Fibroblast of peridontal ligament (primary cell): Measurements from ENCODE around the gene UMAD1.
A peak's percentile ranks its signal among the peaks of the same experiment; 100 is the strongest.

ENCODE experiments used
- DNase-seq: peaks from one replicate; pipeline ENCODE4 v3.0.0-alpha.2; 2010; ENCODE audit errors: extremely low read depth

UMAD1 gene

DNA sequence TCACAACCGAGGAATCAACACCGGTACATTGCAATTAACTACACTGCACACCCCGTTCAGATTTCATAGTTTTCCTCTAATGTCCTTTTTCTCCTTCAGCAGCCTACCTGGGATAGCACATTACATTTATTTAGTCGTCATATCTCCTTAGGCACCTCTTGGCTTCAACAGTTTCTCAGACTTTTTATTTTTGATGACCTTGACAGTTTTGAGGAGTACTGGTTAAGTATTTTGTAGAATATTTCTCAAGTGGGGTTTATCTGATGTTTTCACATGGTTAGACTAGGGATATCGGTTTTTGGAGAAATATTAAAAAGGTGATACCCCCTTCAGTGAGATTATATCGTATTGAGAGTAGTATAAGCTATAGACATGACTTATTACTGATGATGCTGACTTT, 241.0 kb downstream of the UMAD1 start:
- DNase-seq, result no peak

DNA sequence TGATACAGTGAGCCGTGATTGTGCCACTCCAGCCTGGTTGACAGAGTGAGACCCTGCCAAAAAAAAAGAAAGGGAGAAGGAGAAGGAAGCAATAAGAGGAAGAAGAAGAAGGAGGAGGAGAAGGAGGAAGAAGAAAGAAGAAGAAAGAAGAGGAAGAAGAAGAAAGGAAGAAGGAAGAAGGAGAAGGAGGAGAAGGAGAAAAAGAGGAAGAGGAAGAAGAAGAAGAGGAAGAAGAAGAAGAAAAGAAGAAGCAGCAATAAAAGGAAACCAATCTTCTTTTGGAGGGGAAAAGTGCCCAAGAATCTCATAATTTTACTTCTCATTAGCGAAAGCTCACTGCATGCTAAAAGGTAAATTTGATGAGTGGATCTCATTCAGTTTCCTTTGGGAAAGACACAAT, 242.3 kb downstream of the UMAD1 start:
- no peak for DNase-seq

DNA sequence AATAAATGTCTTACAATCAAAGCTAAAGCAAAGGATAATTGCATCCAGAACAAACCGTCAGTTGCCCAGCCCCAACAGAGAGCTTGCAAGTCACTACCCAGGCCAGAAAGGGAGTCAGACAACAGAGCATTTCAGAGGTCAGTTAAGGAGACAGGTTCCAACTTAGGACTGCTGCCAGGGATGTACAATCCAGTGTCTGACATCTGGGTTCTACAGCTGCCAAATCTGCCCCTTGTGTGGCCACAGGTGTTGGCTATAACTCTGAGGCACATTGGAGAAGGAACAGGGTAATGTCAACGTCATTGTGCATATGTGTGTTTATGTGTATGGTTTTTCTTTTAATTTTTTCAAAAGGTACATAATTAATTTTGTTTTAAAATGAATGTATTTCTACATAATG, 242.8 kb downstream of the UMAD1 start:
- DNase-seq, result no peak

DNA sequence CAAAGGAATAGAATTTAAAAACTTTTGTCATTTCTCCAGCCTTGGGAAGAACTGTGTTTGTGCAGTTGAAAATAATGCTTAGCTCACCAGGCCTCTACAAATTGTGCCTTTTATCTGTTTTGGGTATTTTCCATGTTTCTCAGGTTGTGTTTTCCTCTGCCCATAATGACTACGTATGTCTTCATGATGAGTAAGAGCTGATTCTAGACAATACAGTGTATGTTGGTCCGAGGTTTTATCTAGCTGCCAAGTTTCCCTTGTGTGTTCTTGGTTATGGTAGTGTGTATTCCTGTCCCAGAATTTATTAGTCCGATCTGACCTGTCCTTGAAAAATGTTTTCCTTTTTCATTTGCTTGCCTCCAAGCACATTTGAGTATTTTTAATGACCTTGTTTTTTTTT, 244.3 kb downstream of the UMAD1 start:
- DNase-seq, result no peak

DNA sequence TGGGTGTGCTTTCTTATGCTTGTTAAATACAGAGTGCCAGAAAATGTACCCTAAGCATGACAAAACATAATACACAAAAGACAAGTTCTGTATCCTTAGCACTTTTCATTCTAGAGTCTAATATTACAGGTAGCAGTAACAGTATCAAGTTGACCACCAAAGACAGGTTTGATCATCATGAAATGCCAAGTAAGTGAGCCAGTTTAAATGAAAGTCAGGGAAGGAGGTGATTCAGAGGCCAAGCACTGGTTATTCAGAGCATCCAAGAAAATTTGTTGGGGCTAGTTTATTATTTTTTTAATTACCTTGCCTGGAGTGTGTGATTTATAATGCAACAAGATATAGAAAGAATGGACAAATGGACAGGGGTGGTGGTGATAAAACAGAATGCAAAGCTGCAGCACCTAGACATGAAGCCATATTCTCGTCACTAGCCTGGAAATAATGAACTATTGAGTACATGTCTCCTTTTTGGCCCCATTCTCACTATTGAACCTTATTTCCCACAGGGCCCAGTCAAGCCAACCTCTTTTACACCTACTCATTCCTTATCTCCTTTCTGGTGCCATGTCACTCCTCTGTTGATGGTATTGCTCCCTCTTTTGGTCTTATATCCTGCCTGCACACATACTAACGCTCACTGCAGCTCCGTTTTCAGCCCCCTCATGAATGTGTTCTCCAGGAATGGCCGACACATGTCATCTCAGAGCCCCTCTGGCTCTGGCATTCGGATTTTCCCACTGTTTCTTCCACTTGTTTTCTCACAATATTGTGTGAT, 249.4 kb downstream of the UMAD1 start:
- no peak for DNase-seq

DNA sequence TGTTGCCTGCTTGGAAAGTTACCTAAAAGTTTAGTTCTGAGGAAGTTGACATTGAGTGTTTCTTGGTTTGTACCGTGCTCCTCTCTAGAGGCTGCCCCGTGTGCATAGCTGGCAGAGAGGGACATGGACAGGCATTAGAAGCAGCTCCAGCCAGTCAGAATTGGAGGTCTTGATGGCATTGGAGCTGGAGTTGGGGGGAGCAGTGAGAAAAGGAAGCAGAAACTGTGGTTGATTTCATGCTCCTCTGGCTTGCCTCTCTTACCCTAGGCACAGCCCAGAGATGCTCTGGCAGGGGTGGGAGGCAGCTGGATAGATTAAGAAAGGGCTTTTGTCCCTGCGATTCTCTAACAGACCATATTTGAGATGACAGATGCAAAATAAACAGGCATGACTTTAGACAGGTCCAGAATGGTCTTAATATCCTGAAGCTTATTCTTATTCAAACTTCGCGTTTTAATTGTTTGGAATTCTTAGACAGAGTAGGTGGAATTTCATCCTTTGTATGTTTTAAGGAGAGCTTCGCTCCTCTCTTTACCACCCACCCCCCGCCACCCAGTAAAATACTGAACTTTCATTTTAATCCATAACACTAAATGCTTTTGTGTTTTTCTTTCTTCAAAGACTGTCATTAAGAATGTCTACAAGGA, 254.6 kb downstream of the UMAD1 start:
- DNase-seq, result no peak

DNA sequence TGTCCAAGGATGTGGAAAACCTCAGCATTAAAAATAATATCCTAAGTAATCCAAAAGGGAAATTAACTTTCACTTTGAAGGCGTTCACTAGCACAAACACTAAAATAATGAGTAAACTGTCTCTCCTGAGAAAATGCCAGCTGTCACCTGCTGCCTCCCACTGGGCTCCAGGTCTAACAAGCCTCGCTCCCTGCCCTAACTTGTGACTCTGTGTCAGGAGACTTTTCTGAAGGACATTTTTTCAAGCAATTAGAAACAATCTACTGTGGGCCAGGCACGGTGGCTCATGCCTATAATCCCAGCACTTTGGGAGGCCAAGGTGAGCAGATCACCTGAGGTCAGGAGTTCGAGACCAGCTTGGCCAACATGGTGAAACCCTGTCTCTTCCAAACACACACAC, 255.2 kb downstream of the UMAD1 start:
- no peak for DNase-seq

DNA sequence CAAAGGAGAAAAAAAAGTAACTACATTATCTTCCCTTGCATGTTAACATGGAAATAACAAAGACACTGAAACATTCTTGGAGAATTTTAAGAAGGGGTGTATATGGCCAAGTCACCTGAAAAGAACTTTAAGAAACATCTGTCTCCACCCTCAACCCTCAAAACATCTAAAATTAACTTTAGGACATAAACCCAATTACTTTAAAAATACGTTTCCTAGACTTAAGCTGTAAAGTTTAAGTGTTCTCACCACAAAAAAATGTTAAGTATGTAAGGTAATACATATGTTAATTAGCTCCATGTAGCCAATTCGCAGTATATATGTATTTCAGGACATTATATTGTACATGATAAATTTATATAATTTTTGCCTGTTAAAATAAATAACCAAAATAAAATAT, 257.0 kb downstream of the UMAD1 start:
- DNase-seq, result no peak

DNA sequence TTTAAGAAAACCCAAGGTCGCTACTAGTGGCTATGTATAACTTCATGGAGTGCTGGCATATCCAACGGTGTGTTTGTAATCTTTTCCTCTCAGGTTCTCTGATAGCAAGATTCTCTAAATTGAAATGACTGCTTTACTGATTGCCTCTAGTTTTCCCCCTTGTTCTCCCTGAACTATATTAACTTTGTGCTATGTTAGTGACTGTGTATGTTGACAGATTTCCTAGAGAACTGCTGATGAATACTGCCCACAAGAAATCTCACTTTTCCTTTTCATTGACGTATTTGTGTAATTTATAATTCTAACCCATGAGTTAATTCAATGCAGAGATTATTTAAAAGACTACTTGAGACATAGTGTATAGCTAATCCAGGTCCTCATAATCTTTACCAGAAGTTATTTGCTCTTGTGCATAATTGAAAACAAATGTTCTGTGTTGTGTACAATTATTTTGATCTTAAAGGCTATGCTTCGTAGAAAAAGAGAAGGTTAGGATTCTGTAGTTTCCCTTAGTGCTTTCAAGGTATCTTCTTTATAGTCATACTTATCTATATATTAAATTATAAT, 257.5 kb downstream of the UMAD1 start:
- peak; percentile 36 for DNase-seq

DNA sequence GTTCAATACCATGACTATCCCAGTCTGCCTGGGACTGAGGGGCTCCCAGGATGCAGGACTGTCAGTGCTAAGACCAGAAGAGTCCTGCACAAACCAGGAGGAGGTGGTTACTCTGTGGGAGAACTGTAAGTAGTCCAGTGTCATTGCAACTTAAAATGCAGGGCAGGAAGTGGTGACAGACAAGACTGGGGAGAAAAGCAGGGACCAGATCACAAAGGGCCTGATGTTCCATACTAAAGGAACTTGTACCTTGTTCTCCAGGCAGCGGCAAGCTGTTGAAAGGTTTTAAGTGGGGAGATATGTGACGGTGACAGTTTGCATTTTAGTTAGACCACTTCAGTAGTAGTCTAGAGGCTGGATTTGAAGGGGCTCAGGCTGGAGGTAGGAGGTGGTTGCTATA, 262.3 kb downstream of the UMAD1 start:
- DNase-seq, result no peak

DNA sequence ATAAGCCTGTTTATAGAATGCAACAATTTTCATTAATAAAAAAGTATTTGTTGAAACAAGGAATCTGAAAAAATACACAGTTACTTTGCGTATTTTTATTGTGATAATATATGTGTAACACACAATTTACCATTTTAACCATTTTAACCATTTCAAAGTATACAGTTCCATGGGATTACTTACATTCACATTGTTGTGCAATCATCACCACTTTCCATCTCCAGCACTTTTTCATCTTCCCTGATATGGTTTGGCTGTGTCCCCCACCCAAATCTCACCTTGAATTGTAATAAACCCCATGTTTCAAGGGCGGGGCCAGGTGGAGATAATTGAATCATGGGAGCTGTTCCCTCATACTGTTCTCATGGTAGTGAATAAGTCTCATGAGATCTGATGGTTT, 266.8 kb downstream of the UMAD1 start:
- no peak for DNase-seq

DNA sequence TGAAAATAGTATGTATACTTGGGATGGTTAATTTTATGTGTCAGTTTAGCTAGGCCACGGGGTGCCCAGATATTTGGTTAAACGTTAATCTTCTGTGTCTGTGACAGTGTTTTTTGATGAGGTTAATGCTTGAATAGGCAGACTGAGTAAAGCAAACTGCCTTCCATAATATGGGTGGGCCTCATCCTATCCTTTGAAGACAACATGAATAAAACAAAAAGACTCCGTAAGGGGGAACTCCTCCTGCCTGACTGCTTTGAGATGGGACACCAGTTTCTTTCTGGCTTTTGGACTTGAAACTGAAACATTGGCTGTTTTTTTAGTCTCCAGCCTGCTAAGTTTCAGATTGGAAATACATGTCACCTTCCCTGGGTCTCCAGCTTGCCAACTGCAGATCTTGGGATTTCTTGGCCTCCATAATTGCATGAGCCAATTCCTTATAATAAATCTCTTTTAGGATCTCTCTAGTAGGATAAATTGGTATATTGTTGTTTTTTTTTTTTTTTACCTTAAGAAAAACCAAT, 268.1 kb downstream of the UMAD1 start:
- no peak for DNase-seq

DNA sequence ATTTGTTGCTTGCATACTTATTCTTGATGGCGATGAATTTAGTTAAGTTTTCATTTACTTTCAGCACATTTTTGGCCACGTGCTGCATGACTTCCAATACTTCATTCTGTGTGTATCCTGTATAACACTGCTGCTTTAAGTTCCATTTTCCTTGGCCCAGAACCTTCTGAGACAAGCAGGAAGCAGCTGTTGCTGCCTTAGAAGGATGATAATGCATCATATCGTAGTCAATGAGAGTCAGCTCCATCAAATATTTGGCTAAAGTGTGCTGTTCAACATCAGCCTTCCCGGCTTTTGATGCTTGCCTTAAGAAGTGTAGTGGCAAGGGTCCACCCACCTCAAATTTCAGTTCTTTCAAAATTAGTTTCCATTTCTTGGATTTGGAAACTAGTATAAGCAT, 268.8 kb downstream of the UMAD1 start:
- DNase-seq, result peak; percentile 20

DNA sequence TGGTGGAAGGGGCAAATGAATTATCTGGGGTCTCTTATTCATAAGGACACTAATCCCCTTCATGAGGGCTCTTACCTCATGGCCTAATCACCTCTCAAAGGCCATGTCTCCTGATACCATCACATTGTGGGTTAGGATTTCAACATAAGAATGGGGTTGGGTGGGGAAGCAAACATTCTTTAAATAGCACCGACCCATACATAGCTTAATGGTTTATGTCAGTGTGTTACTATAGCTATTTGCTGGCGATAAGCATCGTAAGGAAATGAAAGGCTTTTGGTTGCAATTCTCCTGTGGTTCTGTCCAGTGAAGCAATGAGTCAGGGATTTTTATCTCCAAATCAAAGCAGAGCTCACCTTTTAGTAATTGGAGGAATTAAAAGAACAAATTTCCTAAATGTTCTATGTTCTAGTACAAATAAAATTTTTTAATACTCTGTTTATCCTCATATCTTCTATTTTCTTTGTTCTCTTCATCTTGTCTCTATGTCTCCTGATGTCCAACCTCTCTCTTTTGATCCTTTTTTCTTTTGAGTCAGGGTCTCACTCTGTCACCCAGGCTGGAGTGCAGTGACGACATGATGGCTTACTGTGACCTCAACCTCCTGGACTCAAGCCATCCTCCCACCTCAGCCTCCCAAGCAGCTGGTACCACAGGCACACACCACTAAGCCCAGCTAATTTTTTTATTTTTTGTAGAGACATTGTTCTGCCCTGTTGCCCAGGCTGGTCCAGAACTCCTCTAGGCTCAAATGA, 271.0 kb downstream of the UMAD1 start:
- peak; percentile 55 for DNase-seq

DNA sequence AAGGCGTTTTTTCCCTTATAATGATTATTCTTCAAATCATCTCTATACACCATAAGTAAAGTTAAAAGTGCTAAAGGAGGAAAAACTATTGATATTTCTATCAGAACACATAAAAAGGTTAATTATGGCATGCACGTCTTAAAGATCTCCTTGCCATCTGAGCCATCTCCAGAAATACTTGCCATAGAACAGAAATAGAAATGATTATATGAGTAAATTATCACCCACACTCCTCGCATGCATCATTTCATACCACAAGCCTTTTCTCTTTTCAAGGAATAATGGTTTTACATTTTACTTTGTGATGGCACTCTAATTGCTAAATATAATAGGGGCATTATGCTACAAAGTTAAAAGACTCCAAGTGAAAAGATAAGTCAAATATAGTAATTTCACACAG, 272.4 kb downstream of the UMAD1 start:
- DNase-seq, result no peak

DNA sequence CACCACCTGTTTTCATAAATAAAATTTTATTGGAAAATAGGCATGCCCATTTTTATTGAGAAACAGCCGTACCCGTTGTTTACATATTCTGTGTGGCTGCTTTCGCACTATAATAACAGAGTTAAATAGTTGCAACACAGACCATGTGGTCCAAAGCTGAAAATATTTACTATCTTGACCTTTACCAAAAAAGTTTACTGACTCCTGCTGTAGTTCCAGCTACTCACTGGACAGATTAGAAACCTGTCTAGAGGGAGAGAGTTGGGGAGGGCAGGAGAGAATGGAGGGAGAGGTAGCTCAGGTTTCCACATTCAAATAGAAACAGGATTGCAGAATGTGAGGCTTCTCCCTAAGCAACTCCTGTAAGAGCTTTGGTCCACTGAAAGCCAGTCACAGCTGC, 273.0 kb downstream of the UMAD1 start:
- DNase-seq, result peak; percentile 44

DNA sequence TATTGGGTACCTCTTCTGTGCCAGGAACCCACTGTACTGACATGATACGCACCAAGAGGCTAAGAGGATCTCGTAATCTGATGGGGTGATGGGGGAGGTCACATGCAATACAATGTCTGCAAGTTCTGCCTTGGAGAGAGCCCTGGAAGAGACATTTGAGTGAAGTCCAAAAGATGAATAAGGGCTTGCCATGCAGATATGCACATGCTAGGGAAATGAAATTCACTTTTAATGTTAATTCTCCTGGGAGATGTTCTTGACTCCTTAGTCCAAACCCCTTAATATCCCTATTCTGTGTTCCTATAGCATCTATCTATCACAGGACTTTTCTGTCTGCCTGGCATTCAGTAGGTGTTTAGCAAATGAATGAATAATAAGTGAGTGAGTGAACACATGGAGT, 274.0 kb downstream of the UMAD1 start:
- DNase-seq, result no peak

DNA sequence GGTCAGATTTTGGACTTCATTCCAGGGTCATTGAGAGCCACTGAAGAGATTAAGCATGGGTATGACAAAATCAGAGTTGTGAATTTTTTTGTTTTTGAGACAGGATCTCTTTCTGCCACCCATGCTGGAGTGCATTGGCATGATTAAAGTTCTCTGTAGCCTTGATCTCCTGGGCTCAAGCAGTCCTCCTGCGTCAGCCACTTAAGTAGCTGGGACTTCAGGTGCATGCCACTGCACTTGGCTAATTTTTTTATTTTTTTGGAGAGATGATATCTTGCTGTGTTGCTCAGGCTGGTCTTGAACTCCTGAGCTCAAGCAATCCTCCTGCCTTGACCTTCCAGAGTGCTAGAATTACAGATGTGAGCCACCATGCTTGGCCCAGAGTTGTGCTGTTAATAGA, 275.5 kb downstream of the UMAD1 start:
- DNase-seq, result no peak

DNA sequence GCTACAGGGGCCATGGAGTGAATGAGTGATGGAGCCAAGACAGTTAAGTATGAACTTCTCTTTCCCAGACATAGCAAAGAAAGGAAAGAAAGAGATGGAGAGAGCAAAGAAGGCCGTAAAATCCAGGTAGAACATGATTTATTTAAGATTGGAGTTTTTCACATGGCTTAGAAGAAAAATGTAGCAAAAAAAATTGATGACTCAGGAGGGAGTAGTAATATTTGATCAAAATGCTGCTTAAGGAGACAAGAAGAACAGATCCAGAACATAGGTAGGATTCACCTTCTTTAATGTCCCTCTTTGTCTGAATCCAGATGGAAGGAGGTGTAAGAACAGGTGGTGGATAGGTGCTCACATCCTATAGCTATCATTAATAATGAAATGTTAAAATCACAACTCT, 277.0 kb downstream of the UMAD1 start:
- DNase-seq, result no peak

DNA sequence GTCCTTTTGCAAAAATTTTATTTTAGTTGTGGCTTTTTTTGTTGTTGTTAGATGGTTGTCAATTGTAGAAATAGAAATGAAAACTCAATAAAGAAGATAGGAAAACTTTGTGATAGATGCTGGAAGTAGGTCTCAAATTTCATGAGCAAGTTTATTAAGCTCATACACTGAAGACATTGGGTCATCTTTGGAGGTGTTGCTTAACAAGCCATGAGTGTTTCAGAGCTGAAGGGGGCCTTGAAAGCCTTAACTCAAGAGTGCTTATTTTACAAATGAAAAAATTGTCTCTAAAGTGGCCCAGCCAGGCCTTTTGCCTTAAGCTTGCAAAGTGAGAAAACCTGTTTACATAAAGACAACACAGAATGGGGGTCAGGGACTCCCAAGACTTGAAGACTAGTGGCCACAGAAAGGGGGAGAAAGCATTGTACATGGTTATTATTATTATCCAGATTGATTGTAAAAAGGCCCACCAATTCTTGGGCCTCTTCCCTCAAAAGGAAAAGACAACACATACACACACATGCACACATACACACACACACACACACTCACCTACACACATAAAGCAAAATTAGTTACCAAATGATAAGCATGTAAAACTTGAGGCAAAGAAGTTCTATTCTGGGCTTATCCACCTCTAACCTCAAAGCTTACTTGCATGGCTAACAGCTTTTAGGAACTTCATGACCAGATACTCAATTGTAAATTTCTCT, 278.3 kb downstream of the UMAD1 start:
- DNase-seq, result no peak

DNA sequence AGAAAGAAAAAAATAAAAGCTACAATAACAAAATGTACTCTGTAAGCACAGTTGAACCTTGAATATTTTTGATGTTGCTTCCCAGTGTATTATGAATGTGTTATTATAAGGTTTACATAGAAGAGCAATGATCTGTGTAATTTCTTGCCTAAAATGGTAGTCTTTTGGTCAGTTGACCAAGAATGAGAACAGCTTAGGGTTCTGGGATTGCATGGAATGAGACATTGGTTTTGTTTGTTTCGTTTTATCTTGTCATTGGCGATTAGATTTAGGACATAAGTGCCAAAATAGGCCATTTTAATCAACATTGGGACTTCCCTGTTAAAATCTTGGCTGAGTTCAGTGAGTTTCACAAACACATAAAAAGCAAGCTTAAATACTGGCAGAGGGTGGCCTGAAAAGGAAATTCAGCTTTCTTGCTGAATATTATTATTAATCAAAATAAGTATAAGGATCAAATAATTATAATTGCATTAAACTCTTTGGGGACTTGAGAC, 278.9 kb downstream of the UMAD1 start:
- DNase-seq, result no peak

DNA sequence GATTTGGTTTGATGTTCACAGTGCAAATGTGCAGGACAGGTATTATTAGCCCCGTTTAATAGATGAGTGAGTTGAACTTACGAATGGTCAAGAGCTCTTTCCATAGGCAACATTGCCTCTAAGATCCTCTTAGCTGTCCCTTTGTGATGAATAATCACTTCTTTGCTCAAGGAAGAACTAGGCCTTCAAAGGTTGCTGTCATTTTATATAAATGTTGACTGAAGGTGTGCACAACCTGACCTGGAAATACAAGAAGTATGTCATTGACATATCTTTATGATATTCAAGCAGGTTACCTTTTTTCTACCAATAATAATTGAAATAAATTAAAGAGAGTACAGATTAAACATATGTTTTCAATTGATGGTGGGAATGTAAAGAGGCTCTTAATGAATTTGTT, 279.5 kb downstream of the UMAD1 start:
- DNase-seq, result no peak
